ENCODE measurements around the gene VPS13D. TPM values are rescaled to one million over a fixed set of nuclear protein-coding genes. Genes with fewer than 3 reads are reported as not detected.
"Not testable (repeated sequence)": the region's sequence is repeated elsewhere in the genome, so short reads cannot be mapped to it uniquely, and the experiment has no call there.

VPS13D gene
- total and polyA plus RNA-seq, 5 experiments from 2014 or later: 5.3 to 64.9 (median 7.5) TPM

- Mint-ChIP-seq H3K4me1 (peaks cover 0 to 1% (median under 1%) of the 10 kb centered on the region in 4 donors), H3K27me3 (no peaks in the 10 kb centered on the region), H3K9me3 (no peaks in the 10 kb centered on the region), H3K36me3 (peaks cover 9 to 93% (median 44%) of the 10 kb centered on the region in 3 donors), H3K27ac (peak overlapping the region in 3 of 10 donors; percentile 24 to 61 (median 50)), H3K4me3 (no peak overlapping the region)
- POLR2A ChIA-PET: no interaction called here
- no peak for ATAC-seq
- DNase-seq: no peak
Observed at GRCh38 chr1:12302798-12303447, 73.1 kb downstream of the VPS13D start.

- POLR2A ChIA-PET: no interaction called here
- no peaks in the 10 kb centered on the region for H3K9me3 Mint-ChIP-seq
- ATAC-seq: no peak
- H3K4me3 Mint-ChIP-seq: no peak overlapping the region
- no peak for DNase-seq
- peaks cover 0 to 1% (median 0%) of the 10 kb centered on the region in 4 donors for H3K4me1 Mint-ChIP-seq
- H3K27ac Mint-ChIP-seq: no peak overlapping the region
- H3K36me3 Mint-ChIP-seq: peaks cover 10 to 95% (median 37%) of the 10 kb centered on the region in 3 donors
- no peaks in the 10 kb centered on the region for H3K27me3 Mint-ChIP-seq
Observed at GRCh38 chr1:12305377-12305776, 75.5 kb downstream of the VPS13D start.

GRCh38 chr1:12309783-12310742 lies 80.2 kb downstream of the VPS13D start:
- peaks cover 10 to 94% (median 41%) of the 10 kb centered on the region in 3 donors for H3K36me3 Mint-ChIP-seq

GRCh38 chr1:12314333-12314903 lies 84.6 kb downstream of the VPS13D start:
- Mint-ChIP-seq H3K4me1 (peaks cover 0 to 2% (median 0%) of the 10 kb centered on the region in 4 donors), H3K4me3 (no peak overlapping the region), H3K27ac (no peak overlapping the region), H3K36me3 (peaks cover 2 to 87% (median 25%) of the 10 kb centered on the region in 3 donors), H3K27me3 (no peaks in the 10 kb centered on the region), H3K9me3 (no peaks in the 10 kb centered on the region)
- ATAC-seq (peak in 1 of 2 donors; percentile 44), DNase-seq (peak in 3 of 10 donors; percentile 21 to 35 (median 32))
- POLR2A ChIA-PET: no interaction called here

More at GRCh38 chr1:12309783-12310742, 80.2 kb downstream of the VPS13D start:
- Mint-ChIP-seq H3K4me1 (peaks cover 0 to 2% (median 0%) of the 10 kb centered on the region in 4 donors), H3K4me3 (no peak overlapping the region), H3K27me3 (no peaks in the 10 kb centered on the region), H3K9me3 (no peaks in the 10 kb centered on the region), H3K27ac (peak overlapping the region in 1 of 10 donors; percentile 74)
- DNase-seq (no peak), ATAC-seq (no peak)
- POLR2A ChIA-PET: interaction anchor here (1.2 kb wide), 1 partner anchor 21 kb away, joined by 3 read pairs; no protein-coding TSS in a partner anchor

GRCh38 chr1:12315146-12315545 lies 85.3 kb downstream of the VPS13D start:
- Mint-ChIP-seq H3K4me1 (peaks cover 0 to 2% (median 0%) of the 10 kb centered on the region in 4 donors), H3K36me3 (peaks cover 8 to 87% (median 27%) of the 10 kb centered on the region in 3 donors), H3K27me3 (no peaks in the 10 kb centered on the region), H3K4me3 (no peak overlapping the region), H3K27ac (peak overlapping the region in 1 of 10 donors; percentile 2), H3K9me3 (no peaks in the 10 kb centered on the region)
- DNase-seq: no peak
- ATAC-seq: no peak
- POLR2A ChIA-PET: no interaction called here

- H3K27ac Mint-ChIP-seq: peak overlapping the region in 2 of 10 donors; percentile 16 to 22
- POLR2A ChIA-PET: no interaction called here
- no peaks in the 10 kb centered on the region for H3K27me3 Mint-ChIP-seq
- ATAC-seq (no peak), DNase-seq (no peak)
- peaks cover 11 to 84% (median 26%) of the 10 kb centered on the region in 3 donors for H3K36me3 Mint-ChIP-seq
- H3K4me1 Mint-ChIP-seq: peaks cover 0 to 5% (median 0%) of the 10 kb centered on the region in 4 donors
- no peak overlapping the region for H3K4me3 Mint-ChIP-seq
- H3K9me3 Mint-ChIP-seq: no peaks in the 10 kb centered on the region
Observed at GRCh38 chr1:12316331-12316730, 86.5 kb downstream of the VPS13D start.

GRCh38 chr1:12320486-12320885 lies 90.7 kb downstream of the VPS13D start:
- peak overlapping the region in 1 of 10 donors; percentile 27 for H3K4me3 Mint-ChIP-seq
- no peak for ATAC-seq
- H3K36me3 Mint-ChIP-seq: peaks cover 23 to 84% (median 30%) of the 10 kb centered on the region in 3 donors
- DNase-seq: no peak
- H3K9me3 Mint-ChIP-seq: no peaks in the 10 kb centered on the region
- POLR2A ChIA-PET: no interaction called here
- no peaks in the 10 kb centered on the region for H3K27me3 Mint-ChIP-seq
- H3K4me1 Mint-ChIP-seq: peaks cover 0 to 3% (median 0%) of the 10 kb centered on the region in 4 donors
- H3K27ac Mint-ChIP-seq: peak overlapping the region in 2 of 10 donors; percentile 7 to 20

- no peaks in the 10 kb centered on the region for H3K9me3 Mint-ChIP-seq
- H3K36me3 Mint-ChIP-seq: peaks cover 21 to 80% (median 32%) of the 10 kb centered on the region in 3 donors
Observed at GRCh38 chr1:12324423-12324822, 94.6 kb downstream of the VPS13D start.

GRCh38 chr1:12324973-12325372 lies 95.1 kb downstream of the VPS13D start:
- Mint-ChIP-seq H3K27ac (peak overlapping the region in 2 of 10 donors; percentile 23 to 88), H3K36me3 (peaks cover 15 to 80% (median 32%) of the 10 kb centered on the region in 3 donors)
- POLR2A ChIA-PET, H3K4me1 Mint-ChIP-seq, H3K4me3 Mint-ChIP-seq, H3K9me3 Mint-ChIP-seq, H3K27me3 Mint-ChIP-seq, ATAC-seq, DNase-seq: not testable (repeated sequence)

More at GRCh38 chr1:12324423-12324822, 94.6 kb downstream of the VPS13D start:
- DNase-seq (no peak), ATAC-seq (no peak)
- Mint-ChIP-seq H3K27ac (peak overlapping the region in 1 of 10 donors; percentile 88), H3K27me3 (no peaks in the 10 kb centered on the region), H3K4me1 (peaks cover 0 to 3% (median 0%) of the 10 kb centered on the region in 4 donors), H3K4me3 (no peak overlapping the region)
- POLR2A ChIA-PET: no interaction called here

- peaks cover 12 to 81% (median 33%) of the 10 kb centered on the region in 3 donors for H3K36me3 Mint-ChIP-seq
Observed at GRCh38 chr1:12326986-12327385, 97.2 kb downstream of the VPS13D start.

GRCh38 chr1:12327566-12327965 lies 97.7 kb downstream of the VPS13D start:
- DNase-seq (no peak), ATAC-seq (no peak)
- H3K4me3 Mint-ChIP-seq: no peak overlapping the region
- H3K27ac Mint-ChIP-seq: no peak overlapping the region
- H3K9me3 Mint-ChIP-seq: no peaks in the 10 kb centered on the region
- POLR2A ChIA-PET: interaction anchor here (0.7 kb wide), 2 partner anchors 116 to 166 kb away, joined by 3 to 4 read pairs; no protein-coding TSS in a partner anchor
- peaks cover 7 to 81% (median 31%) of the 10 kb centered on the region in 3 donors for H3K36me3 Mint-ChIP-seq
- H3K27me3 Mint-ChIP-seq: no peaks in the 10 kb centered on the region
- H3K4me1 Mint-ChIP-seq: no peaks in the 10 kb centered on the region

More at GRCh38 chr1:12326986-12327385, 97.2 kb downstream of the VPS13D start:
- H3K9me3 Mint-ChIP-seq: no peaks in the 10 kb centered on the region
- POLR2A ChIA-PET: no interaction called here
- no peaks in the 10 kb centered on the region for H3K4me1 Mint-ChIP-seq
- no peaks in the 10 kb centered on the region for H3K27me3 Mint-ChIP-seq
- H3K4me3 Mint-ChIP-seq: no peak overlapping the region
- peak overlapping the region in 2 of 10 donors; percentile 19 to 26 for H3K27ac Mint-ChIP-seq
- DNase-seq: no peak
- no peak for ATAC-seq

GRCh38 chr1:12333036-12333785 lies 103.4 kb downstream of the VPS13D start:
- H3K9me3 Mint-ChIP-seq: no peaks in the 10 kb centered on the region
- H3K4me1 Mint-ChIP-seq: no peaks in the 10 kb centered on the region
- POLR2A ChIA-PET: no interaction called here
- no peaks in the 10 kb centered on the region for H3K27me3 Mint-ChIP-seq
- no peak overlapping the region for H3K4me3 Mint-ChIP-seq
- ATAC-seq: no peak
- H3K27ac Mint-ChIP-seq: no peak overlapping the region
- peaks cover 10 to 87% (median 47%) of the 10 kb centered on the region in 3 donors for H3K36me3 Mint-ChIP-seq
- DNase-seq: no peak
